ENCODE data around the gene SESN2. TPM values are rescaled to one million over a fixed set of nuclear protein-coding genes. Genes with fewer than 3 reads are reported as not detected.

SESN2 gene
- total RNA-seq, 4 donors from 2014 or later, result 6.4 to 8.1 (median 6.8) TPM

DNA sequence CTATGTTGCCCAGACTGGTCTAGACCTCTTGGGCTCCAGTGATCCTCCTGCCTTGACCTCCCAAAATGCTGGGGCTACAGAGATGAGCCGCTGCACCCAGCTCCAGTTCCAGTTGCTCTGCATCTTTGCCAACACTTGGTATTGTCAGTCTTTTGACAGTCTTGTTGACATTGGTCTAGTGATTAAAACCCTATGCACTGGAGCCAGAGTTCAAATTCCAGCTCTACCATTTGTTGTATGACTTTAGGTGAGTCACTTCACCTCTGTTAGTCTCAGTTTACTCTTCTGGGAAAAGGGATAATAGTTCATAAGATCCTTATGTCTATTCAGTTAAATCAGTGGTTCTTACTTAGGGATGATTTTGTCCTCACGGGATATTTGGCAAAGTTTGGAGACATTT is 36.6 kb downstream of the SESN2 start:
- Histone ChIP-seq H3K9me3 (no peaks in the 10 kb centered on the region), H3K27me3 (no peaks in the 10 kb centered on the region), H3K27ac (no peak overlapping the region), H3K4me1 (peaks cover 0 to 4% of the 10 kb centered on the region in 2 donors), H3K4me3 (replicated peaks in 1 of 3) (no peak overlapping the region), H3K36me3 (no peaks in the 10 kb centered on the region)
- TF ChIP-seq, protein P1, sequence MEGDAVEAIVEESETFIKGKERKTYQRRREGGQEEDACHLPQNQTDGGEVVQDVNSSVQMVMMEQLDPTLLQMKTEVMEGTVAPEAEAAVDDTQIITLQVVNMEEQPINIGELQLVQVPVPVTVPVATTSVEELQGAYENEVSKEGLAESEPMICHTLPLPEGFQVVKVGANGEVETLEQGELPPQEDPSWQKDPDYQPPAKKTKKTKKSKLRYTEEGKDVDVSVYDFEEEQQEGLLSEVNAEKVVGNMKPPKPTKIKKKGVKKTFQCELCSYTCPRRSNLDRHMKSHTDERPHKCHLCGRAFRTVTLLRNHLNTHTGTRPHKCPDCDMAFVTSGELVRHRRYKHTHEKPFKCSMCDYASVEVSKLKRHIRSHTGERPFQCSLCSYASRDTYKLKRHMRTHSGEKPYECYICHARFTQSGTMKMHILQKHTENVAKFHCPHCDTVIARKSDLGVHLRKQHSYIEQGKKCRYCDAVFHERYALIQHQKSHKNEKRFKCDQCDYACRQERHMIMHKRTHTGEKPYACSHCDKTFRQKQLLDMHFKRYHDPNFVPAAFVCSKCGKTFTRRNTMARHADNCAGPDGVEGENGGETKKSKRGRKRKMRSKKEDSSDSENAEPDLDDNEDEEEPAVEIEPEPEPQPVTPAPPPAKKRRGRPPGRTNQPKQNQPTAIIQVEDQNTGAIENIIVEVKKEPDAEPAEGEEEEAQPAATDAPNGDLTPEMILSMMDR (IDR thresholded peaks at IDR 0.05), result no peak
- TF ChIP-seq POLR2A (IDR thresholded peaks at IDR 0.05), result no peak
- DNase-seq, result no peak
- 94 to 95% methylated on average over 2 of the region's 2 CpGs for WGBS, 2 donors
- intact Hi-C loops (cut with DNase I), result no loop called here

DNA sequence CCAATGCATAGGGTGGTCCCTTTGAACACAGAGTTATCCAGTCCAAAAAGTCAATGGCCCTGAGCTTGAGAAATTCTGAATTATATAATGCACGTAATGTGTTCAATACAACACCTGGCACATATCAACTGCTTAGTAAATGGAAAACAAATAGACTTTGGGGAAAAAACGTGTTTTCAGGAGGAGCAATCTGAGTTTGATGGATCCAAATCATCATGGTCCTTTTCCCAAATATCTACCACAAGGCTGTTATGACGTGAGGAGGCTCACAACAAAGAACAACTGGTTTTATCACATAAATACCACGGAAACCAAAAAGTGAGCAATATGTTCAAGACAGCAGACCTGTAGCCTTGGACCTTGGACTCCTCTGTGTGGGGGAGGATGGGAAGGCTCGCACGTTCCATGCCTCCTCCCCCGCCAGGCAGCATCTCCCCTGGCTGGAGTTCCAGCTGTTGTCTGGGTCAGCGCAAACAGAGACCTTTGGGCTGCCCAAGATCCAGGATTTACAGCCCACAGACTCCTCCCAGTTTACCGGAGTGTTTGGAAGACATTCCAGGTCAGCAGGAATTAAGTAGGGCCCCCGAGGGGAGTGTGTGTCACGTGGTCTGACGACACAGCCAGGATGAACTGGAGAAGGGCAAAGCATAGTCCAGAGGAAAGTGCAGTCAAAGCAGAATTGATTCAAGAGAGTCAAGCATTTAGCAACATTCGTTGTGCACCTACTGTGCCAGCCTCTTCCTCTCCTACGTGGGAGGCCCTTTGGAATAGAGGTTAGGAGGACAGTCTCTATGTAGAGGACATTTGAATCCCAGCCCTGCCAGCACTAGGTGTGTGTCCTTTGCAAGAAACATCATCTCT is 37.3 kb downstream of the SESN2 start:
- Histone ChIP-seq H3K4me1 (peaks cover 0 to 4% of the 10 kb centered on the region in 2 donors), H3K9me3 (no peaks in the 10 kb centered on the region), H3K27me3 (no peaks in the 10 kb centered on the region), H3K27ac (no peak overlapping the region), H3K4me3 (replicated peaks in 1 of 3) (no peak overlapping the region), H3K36me3 (no peaks in the 10 kb centered on the region)
- TF ChIP-seq, protein P1 (IDR thresholded peaks at IDR 0.05), result no peak
- no peak for TF ChIP-seq POLR2A (IDR thresholded peaks at IDR 0.05)
- peak; percentile 18 to 21 for DNase-seq
- intact Hi-C loops (cut with DNase I), result no loop called here
- 34 to 37% methylated on average over 14 of the region's 14 CpGs for WGBS, 2 donors

DNA sequence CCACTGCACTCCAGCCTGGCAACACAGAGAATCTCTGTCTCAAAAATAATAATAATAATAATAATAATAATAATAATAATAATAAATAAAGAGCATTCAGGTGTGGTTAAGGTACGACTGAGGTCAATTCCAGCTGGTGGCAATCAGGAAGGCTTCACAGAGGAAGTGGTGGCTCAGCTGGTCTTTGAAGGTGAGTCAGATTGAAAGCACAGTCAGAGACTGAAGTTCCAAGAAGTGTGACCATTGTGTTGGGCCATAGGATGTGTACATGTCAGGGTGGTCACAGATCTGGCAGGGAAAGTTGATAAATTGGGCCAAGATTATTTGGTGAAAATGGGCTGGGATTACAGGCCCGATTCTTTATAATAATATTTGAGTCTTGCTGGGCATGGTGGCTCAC is 38.5 kb downstream of the SESN2 start:
- WGBS, 2 donors, result 94 to 98% methylated on average over 2 of the region's 2 CpGs
- Histone ChIP-seq H3K4me3 (replicated peaks in 1 of 3) (no peak overlapping the region), H3K9me3 (no peaks in the 10 kb centered on the region), H3K27me3 (no peaks in the 10 kb centered on the region), H3K27ac (no peak overlapping the region), H3K36me3 (no peaks in the 10 kb centered on the region), H3K4me1 (peaks cover 0 to 4% of the 10 kb centered on the region in 2 donors)
- intact Hi-C loops (cut with DNase I), result no loop called here
- no peak for TF ChIP-seq POLR2A (IDR thresholded peaks at IDR 0.05)
- TF ChIP-seq, protein P1 (IDR thresholded peaks at IDR 0.05), result no peak
- no peak for DNase-seq

DNA sequence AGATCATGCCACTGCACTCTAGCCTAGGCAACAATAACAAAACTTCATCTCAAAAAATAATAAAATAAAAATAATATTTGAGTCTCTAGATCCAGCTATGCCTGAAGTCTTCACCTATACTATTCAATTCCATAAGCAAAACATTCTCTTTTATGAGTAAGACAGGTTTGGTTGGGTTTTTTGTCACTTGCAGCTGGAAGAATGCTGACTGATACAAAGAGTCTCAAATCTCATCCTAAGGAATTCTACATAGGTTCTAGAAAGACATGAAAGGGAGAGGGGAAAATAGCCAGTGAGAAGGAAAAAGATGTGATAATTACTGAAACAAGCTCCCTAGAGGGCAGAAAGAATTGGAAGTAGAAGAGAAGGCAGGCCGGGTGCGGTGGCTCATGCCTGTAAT is 39.1 kb downstream of the SESN2 start:
- no peak for DNase-seq
- Histone ChIP-seq H3K27ac (no peak overlapping the region), H3K4me1 (peaks cover 0 to 4% of the 10 kb centered on the region in 2 donors), H3K36me3 (no peaks in the 10 kb centered on the region), H3K4me3 (replicated peaks in 1 of 3) (no peak overlapping the region), H3K9me3 (no peaks in the 10 kb centered on the region), H3K27me3 (no peaks in the 10 kb centered on the region)
- WGBS, 2 donors, result 96 to 98% methylated on average over 2 of the region's 2 CpGs
- TF ChIP-seq POLR2A (IDR thresholded peaks at IDR 0.05), result no peak
- TF ChIP-seq, protein P1 (IDR thresholded peaks at IDR 0.05), result no peak
- intact Hi-C loops (cut with DNase I), result no loop called here
